NCI-H128 (cell line): ENCODE data around the gene TMPRSS2.

Source experiments
- DNase-seq: peaks from one replicate; lab custom pipeline; 2025; ENCODE audit not compliant: unreplicated experiment; lab: John Stamatoyannopoulos, UW

The TMPRSS2 gene

GRCh38 chr21:41510500-41510899, 2.5 kb upstream of the TMPRSS2 start:
- no peak for DNase-seq

GRCh38 chr21:41509733-41510132, 1.8 kb upstream of the TMPRSS2 start:
- no peak for DNase-seq

GRCh38 chr21:41509145-41509496, 1.2 kb upstream of the TMPRSS2 start:
- DNase-seq, result no peak

- no peak for DNase-seq
Measured at GRCh38 chr21:41508415-41509144, 622 bp upstream of the TMPRSS2 start.

- no peak for DNase-seq
Measured at GRCh38 chr21:41506611-41507520, 1.1 kb downstream of the TMPRSS2 start.

- no peak for DNase-seq
Measured at GRCh38 chr21:41506005-41506594, 1.9 kb downstream of the TMPRSS2 start.

GRCh38 chr21:41504030-41504429, 3.9 kb downstream of the TMPRSS2 start:
- DNase-seq, result no peak

GRCh38 chr21:41503331-41503730, 4.6 kb downstream of the TMPRSS2 start:
- no peak for DNase-seq

- no peak for DNase-seq
Measured at GRCh38 chr21:41501919-41502318, 6.0 kb downstream of the TMPRSS2 start.

GRCh38 chr21:41500931-41501381, 7.0 kb downstream of the TMPRSS2 start:
- no peak for DNase-seq

- DNase-seq, result no peak
Measured at GRCh38 chr21:41500363-41500762, 7.6 kb downstream of the TMPRSS2 start.

- DNase-seq, result no peak
Measured at GRCh38 chr21:41499920-41500319, 8.0 kb downstream of the TMPRSS2 start.

- no peak for DNase-seq
Measured at GRCh38 chr21:41497788-41498187, 10.2 kb downstream of the TMPRSS2 start.

- no peak for DNase-seq
Measured at GRCh38 chr21:41497008-41497407, 10.9 kb downstream of the TMPRSS2 start.

- DNase-seq, result no peak
Measured at GRCh38 chr21:41494242-41494641, 13.7 kb downstream of the TMPRSS2 start.

- no peak for DNase-seq
Measured at GRCh38 chr21:41491412-41491811, 16.5 kb downstream of the TMPRSS2 start.

GRCh38 chr21:41490330-41490729, 17.6 kb downstream of the TMPRSS2 start:
- DNase-seq, result no peak

GRCh38 chr21:41489329-41489728, 18.6 kb downstream of the TMPRSS2 start:
- DNase-seq, result no peak

GRCh38 chr21:41488080-41488479, 19.9 kb downstream of the TMPRSS2 start:
- no peak for DNase-seq

- no peak for DNase-seq
Measured at GRCh38 chr21:41487082-41487481, 20.9 kb downstream of the TMPRSS2 start.

- DNase-seq, result no peak
Measured at GRCh38 chr21:41483973-41484372, 24.0 kb downstream of the TMPRSS2 start.

- DNase-seq, result no peak
Measured at GRCh38 chr21:41483415-41483814, 24.5 kb downstream of the TMPRSS2 start.
